K562 (cell line): ENCODE measurements around the gene FBXW8. TPM values are rescaled to one million over a fixed set of nuclear protein-coding genes. Genes with fewer than 3 reads are reported as not detected.

Experiments used
- ATAC-seq: fragments of 200-7000 bp; cut with Tn5 transposase; 3 replicates; pipeline ENCODE4 v1.9.1; 2020; ENCODE audit warnings: moderate library complexity
- BruUV-seq: library from RNA; stranded (reverse); fragments of 400-500 nt; replicated peaks from 2 replicates; lab custom pipeline; 2021; lab: Mats Ljungman, UMichigan
- CTCF ChIA-PET: fragments of 300-600 bp; formaldehyde crosslinking; extraction: SDS; loops from one replicate; lab custom pipeline; 2021; ENCODE audit warnings: low intra/inter-chr PET ratio; lab: Yijun Ruan, JAX
- POLR2A ChIA-PET: fragments of 300-600, 350-650 bp; sonication (Branson Sonifier 250); formaldehyde crosslinking; extraction: SDS; loops from one replicate; lab custom pipeline; 2021; ENCODE audit warnings: antibody characterized with exemption, inconsistent platforms; lab: Yijun Ruan, JAX
- DNase-seq, 4 experiments: peaks; one replicate each; pipeline versions ENCODE4 v3.0.0 to v3.0.0-alpha.2; 2011 to 2018; ENCODE audit warnings: low spot score in 3 of 4, mixed read lengths in 3 of 4; ENCODE audit errors: extremely low read depth in 1 of 4
- FAIRE-seq: peaks from 2 replicates; lab custom pipeline; 2011; peaks lifted over from hg19 to GRCh38; lab: Jason Lieb, UNC
- H2AFZ ChIP-seq: 2 replicates; pipeline ENCODE4 v1.6.0; 2011; ENCODE audit warnings: low read depth, low read length, control low read depth, inconsistent platforms
- H3K27ac ChIP-seq: fragments of 200-600 bp; 3 replicates; pipeline ENCODE4 v1.8.0; 2011; ENCODE audit warnings: low read depth, mild to moderate bottlenecking, control low read depth, inconsistent platforms, low read length, moderate library complexity, mixed read lengths; ENCODE audit errors: extremely low read depth
- H3K27me3 ChIP-seq, 2 experiments: fragments of 300-600 bp in 1 of 2; 2 replicates in 1 of 2; 3 replicates in 1 of 2; pipeline versions ENCODE4 v1.6.0 to v1.8.0; 2011; ENCODE audit warnings: inconsistent platforms in 2 of 2, low read length in 2 of 2, mild to moderate bottlenecking in 1 of 2, mixed read lengths in 1 of 2, moderate library complexity in 1 of 2; ENCODE audit not compliant: control insufficient read depth in 2 of 2, insufficient read depth in 2 of 2
- H3K36me3 ChIP-seq: fragments of 300-600 bp; 3 replicates; pipeline ENCODE4 v1.8.0; 2011; ENCODE audit warnings: mild to moderate bottlenecking, low read length, inconsistent platforms; ENCODE audit not compliant: control insufficient read depth, insufficient read depth
- H3K4me1 ChIP-seq, 2 experiments: fragments of 200-600 bp in 1 of 2; replicated peaks in 1 of 2; 2 replicates in 1 of 2; 3 replicates in 1 of 2; pipeline versions ENCODE4 v1.5.1 to v1.8.0; 2011; ENCODE audit warnings: inconsistent platforms in 2 of 2, low read length in 2 of 2, mild to moderate bottlenecking in 1 of 2, mixed read lengths in 1 of 2, moderate library complexity in 1 of 2; ENCODE audit not compliant: control insufficient read depth in 2 of 2, insufficient read depth in 2 of 2
- H3K4me2 ChIP-seq: 2 replicates; pipeline ENCODE4 v1.6.1; 2011; ENCODE audit warnings: low read length, control low read depth, inconsistent platforms, mixed read lengths; ENCODE audit not compliant: insufficient read depth
- H3K4me3 ChIP-seq: fragments of 200-600 bp; sonication (generic), shearing (Covaris generic); 2 replicates; pipeline ENCODE4 v1.5.1; 2016; ENCODE audit warnings: control low read depth, inconsistent platforms
- H3K79me2 ChIP-seq: fragments of 200-600 bp; 3 replicates; pipeline ENCODE4 v1.8.0; 2011; ENCODE audit warnings: low read length, inconsistent platforms; ENCODE audit not compliant: control insufficient read depth, insufficient read depth
- H3K9ac ChIP-seq, 2 experiments: 2 replicates each; pipeline versions ENCODE4 v1.6.0 to v1.6.1; 2011; ENCODE audit warnings: low read depth in 2 of 2, low read length in 2 of 2, control low read depth in 1 of 2, inconsistent platforms in 1 of 2, mild to moderate bottlenecking in 1 of 2, mixed read lengths in 1 of 2; ENCODE audit not compliant: insufficient read depth in 1 of 2
- H3K9me1 ChIP-seq: one replicate; pipeline ENCODE4 v1.6.0; 2011; ENCODE audit warnings: inconsistent platforms, mild to moderate bottlenecking, low read length, moderate library complexity; ENCODE audit not compliant: control insufficient read depth, insufficient read depth
- H3K9me3 ChIP-seq: replicated peaks from 2 replicates; pipeline ENCODE4 v1.5.1; 2011; ENCODE audit warnings: low read depth, low read length, inconsistent platforms; ENCODE audit not compliant: control insufficient read depth, insufficient read depth
- H4K20me1 ChIP-seq: replicated peaks from 2 replicates; pipeline ENCODE4 v1.6.1; 2011; ENCODE audit warnings: low read length, inconsistent platforms, mixed read lengths; ENCODE audit not compliant: control insufficient read depth, insufficient read depth
- CCNT2 ChIP-seq: IDR thresholded peaks from 2 replicates; pipeline ENCODE4 v1.6.1; 2011; ENCODE audit warnings: borderline replicate concordance, low read depth, mild to moderate bottlenecking, moderate library complexity, mixed read lengths, low read length; ENCODE audit not compliant: insufficient read length; ENCODE audit errors: extremely low read depth
- CSDE1 ChIP-seq, 2 experiments: fragments of 450-650 bp; IDR thresholded peaks; 2 replicates each; pipeline ENCODE4 v1.6.1; 2016; ENCODE audit warnings: mild to moderate bottlenecking in 1 of 2
- E2F3 ChIP-seq: fragments of 250-450 bp; sonication (Bioruptor Pico); IDR thresholded peaks from 2 replicates; pipeline ENCODE4 v1.4.0; 2020; ENCODE audit warnings: mild to moderate bottlenecking
- ELF1 ChIP-seq: fragments of 200-800 bp; sonication (Bioruptor generic); IDR thresholded peaks from 2 replicates; pipeline ENCODE4 v1.6.1; 2016; ENCODE audit warnings: missing genetic modification characterization, missing compliant biosample characterization
- MCM2 ChIP-seq: fragments of 450-650 bp; IDR thresholded peaks from 2 replicates; pipeline ENCODE4 v1.6.1; 2017; ENCODE audit warnings: low read depth, mild to moderate bottlenecking
- POLR2G ChIP-seq: fragments of 200-400 bp; formaldehyde crosslinking; IDR thresholded peaks from 2 replicates; pipeline ENCODE4 v1.6.1; 2017; ENCODE audit warnings: low read depth, mild to moderate bottlenecking, antibody characterized with exemption, low read length, moderate library complexity
- ZNF174 ChIP-seq: fragments of 250-450 bp; sonication (Bioruptor Pico); IDR thresholded peaks from 2 replicates; pipeline ENCODE4 v1.4.0; 2020; ENCODE audit warnings: mild to moderate bottlenecking
- WGBS: fragments of 100-300 bp; shearing (Covaris generic); methylation state at CpG from one replicate; pipeline ENCODE4 v1.1.6; 2016; ENCODE audit warnings: low coverage, mixed read lengths; ENCODE audit not compliant: insufficient coverage; ENCODE audit errors: missing lambda C conversion rate; 5-methylcytosine and 5-hydroxymethylcytosine counted together
- in situ Hi-C: fragments of 300-500 bp; cut with MboI; formaldehyde crosslinking; loops from 4 replicates; pipeline ENCODE4 v1.15.0; 2018; ENCODE audit warnings: inconsistent platforms, mixed read lengths
- intact Hi-C: fragments of 100-400 bp; cut with micrococcal nuclease; formaldehyde crosslinking; loops from 2 replicates; pipeline ENCODE4 v1.14.2; 2022
- polyA plus RNA-seq, 8 experiments: library from polyadenylated mRNA; depleted of rRNA in 4 of 8; stranded (reverse) in 5 of 8; unstranded in 3 of 8; fragments of >200 nt; fragmentation: Nextera tagmentation in 2 of 8; fragmentation: Illumina TruSeq in 1 of 8; extraction: Ambion mirVana in 2 of 8; extraction: Trizol in 1 of 8; gene quantifications; 2 replicates each; pipeline versions ENCODE4 v1.2.1 to v1.2.3, GENCODE V29; 2011 to 2014; ENCODE audit warnings: inconsistent platforms in 1 of 8, missing spikeins in 1 of 8
- total RNA-seq, 7 experiments: library from RNA; depleted of rRNA in 6 of 7; stranded (reverse); fragments of >200 nt in 6 of 7; fragmentation: Illumina TruSeq in 2 of 7; extraction: Trizol in 2 of 7; gene quantifications; 2 replicates each; pipeline versions ENCODE4 v1.2.1 to v1.2.3, GENCODE V29; 2011 to 2021; ENCODE audit warnings: low replicate concordance in 1 of 7
- TF ChIP-seq, protein P1 (sequence below): sonication (generic); formaldehyde crosslinking; IDR thresholded peaks from 2 replicates; pipeline ENCODE4 v1.8.1; 2023; ENCODE audit warnings: mild to moderate bottlenecking, missing genetic modification reagents
- TF ChIP-seq, protein P2 (sequence below): fragments of 450-650 bp; formaldehyde crosslinking; IDR thresholded peaks from 2 replicates; pipeline ENCODE4 v1.4.0; 2020; ENCODE audit warnings: mild to moderate bottlenecking, moderate library complexity
- TF ChIP-seq, protein P3 (sequence below): sonication (generic); formaldehyde crosslinking; IDR thresholded peaks from 2 replicates; pipeline ENCODE4 v1.8.0; 2022; ENCODE audit warnings: mild to moderate bottlenecking, missing genetic modification reagents

The FBXW8 gene
- total and polyA plus RNA-seq, 9 of the 15 experiments (the other 6 are each of a cell fraction or from before 2014, with no cell fraction given): 0.58 to 8.3 (median 4.4) TPM

DNA sequence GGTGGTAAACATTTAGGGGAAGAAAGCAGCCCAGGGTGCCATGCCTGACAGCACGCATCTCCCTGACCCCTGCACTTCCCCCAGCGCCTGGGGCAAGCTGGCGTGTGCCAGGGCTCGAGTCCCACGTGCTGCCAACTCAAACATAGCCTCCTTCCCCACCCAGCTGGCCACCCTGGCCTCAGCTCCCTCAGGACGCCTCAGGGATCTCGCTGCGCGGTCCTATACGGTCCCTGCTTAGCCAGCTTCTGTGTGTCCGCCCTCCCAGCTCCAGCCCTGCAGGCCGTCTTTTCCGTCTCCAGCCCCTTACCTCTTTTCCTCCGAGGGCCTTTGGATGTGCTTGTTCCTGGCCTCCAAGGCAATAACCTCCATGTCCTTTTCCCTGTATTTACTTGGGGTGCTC lies 117.5 kb downstream of the FBXW8 start:
- intact Hi-C loops (no loop called here), in situ Hi-C loops (no loop called here)
- FAIRE-seq (no peak), ATAC-seq (no peak), DNase-seq (no peak)
- H3K27me3 ChIP-seq: no peaks in the 10 kb centered on the region
- no peak for TF ChIP-seq E2F3
- TF ChIP-seq POLR2G: peak; percentile 28; the same call in 1 of the 2 replicates
- H3K4me2 ChIP-seq: no peak overlapping the region
- no peaks in the 10 kb centered on the region for H3K9me3 ChIP-seq
- no peaks in the 10 kb centered on the region for H4K20me1 ChIP-seq
- peaks cover 32% of the 10 kb centered on the region for H3K36me3 ChIP-seq
- ChIA-PET POLR2A (interaction anchor here (0.6 to 0.8 kb wide), 2 partner anchors 9 to 66 kb away, joined by 4 to 6 read pairs; no protein-coding TSS in a partner anchor), CTCF (no interaction called here)
- H3K9ac ChIP-seq: peak overlapping the region in 1 of 2 experiments; percentile 50; a peak in 2 of 4 replicates
- H3K79me2 ChIP-seq: no peaks in the 10 kb centered on the region
- no peak overlapping the region for H2AFZ ChIP-seq
- no peak overlapping the region for H3K4me3 ChIP-seq
- H3K9me1 ChIP-seq: peaks cover 8% of the 10 kb centered on the region
- 67% methylated on average over 14 of the region's 14 CpGs for WGBS
- H3K4me1 ChIP-seq: peaks cover 4 to 22% of the 10 kb centered on the region in 2 experiments; a peak in 4 of 5 replicates
- no peak overlapping the region for H3K27ac ChIP-seq
- BruUV-seq: no TSS peak

DNA sequence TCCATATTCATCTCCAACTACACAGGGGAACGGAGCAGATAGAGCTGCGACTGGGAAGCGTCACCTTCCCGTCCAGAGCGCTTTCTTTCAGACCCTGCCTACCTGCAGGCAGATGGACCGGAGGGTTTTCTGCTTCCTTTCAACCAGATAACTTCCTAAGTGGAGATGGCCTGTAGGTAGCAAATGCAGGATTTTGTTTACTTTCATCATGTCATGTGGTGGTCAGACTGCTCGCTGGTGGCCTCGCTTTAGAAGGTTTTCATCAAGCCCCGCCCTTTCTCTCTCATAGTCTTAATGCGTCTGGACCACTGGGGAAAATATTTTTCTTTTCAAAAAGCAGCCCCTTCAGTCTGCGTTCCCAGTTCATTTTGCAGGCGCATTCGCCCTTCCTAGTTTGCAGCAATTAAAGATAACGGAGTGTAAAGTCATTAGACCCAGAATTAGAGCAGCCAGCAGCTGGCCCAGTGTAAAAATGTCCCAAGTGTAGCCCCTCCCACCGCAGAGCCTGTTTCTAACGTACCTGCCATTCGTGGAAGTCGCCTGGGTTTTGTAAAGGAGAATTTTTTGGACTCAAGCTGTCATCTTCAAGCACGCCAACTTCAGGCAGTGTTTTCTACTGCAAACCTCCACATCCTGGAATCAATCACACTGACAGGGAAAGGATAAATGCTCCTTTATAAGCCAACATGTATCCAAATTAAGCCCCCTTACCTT lies 119.6 kb downstream of the FBXW8 start:
- in situ Hi-C loops: no loop called here
- Histone ChIP-seq H3K9ac (no peak overlapping the region), H3K27me3 (no peaks in the 10 kb centered on the region), H4K20me1 (no peaks in the 10 kb centered on the region), H3K79me2 (no peaks in the 10 kb centered on the region), H3K9me3 (no peaks in the 10 kb centered on the region), H3K4me2 (no peak overlapping the region), H2AFZ (no peak overlapping the region), H3K4me3 (no peak overlapping the region), H3K9me1 (peaks cover 8% of the 10 kb centered on the region), H3K27ac (no peak overlapping the region), H3K4me1 (peaks cover 12 to 35% of the 10 kb centered on the region in 2 experiments; a peak in 4 of 5 replicates), H3K36me3 (peaks cover 15% of the 10 kb centered on the region)
- no TSS peak for BruUV-seq
- intact Hi-C loops: no loop called here
- 76% methylated on average over 18 of the region's 19 CpGs for WGBS
- DNase-seq (no peak), ATAC-seq (no peak), FAIRE-seq (no peak)
- POLR2A ChIA-PET: interaction anchor here (0.6 to 1.1 kb wide), 2 partner anchors 12 to 89 kb away, joined by 3 to 4 read pairs; no protein-coding TSS in a partner anchor
- CTCF ChIA-PET: no interaction called here
- no peak for TF ChIP-seq CSDE1 (IDR thresholded peaks at IDR 0.05)
- TF ChIP-seq ELF1 (tag): no peak
- TF ChIP-seq, protein P1, sequence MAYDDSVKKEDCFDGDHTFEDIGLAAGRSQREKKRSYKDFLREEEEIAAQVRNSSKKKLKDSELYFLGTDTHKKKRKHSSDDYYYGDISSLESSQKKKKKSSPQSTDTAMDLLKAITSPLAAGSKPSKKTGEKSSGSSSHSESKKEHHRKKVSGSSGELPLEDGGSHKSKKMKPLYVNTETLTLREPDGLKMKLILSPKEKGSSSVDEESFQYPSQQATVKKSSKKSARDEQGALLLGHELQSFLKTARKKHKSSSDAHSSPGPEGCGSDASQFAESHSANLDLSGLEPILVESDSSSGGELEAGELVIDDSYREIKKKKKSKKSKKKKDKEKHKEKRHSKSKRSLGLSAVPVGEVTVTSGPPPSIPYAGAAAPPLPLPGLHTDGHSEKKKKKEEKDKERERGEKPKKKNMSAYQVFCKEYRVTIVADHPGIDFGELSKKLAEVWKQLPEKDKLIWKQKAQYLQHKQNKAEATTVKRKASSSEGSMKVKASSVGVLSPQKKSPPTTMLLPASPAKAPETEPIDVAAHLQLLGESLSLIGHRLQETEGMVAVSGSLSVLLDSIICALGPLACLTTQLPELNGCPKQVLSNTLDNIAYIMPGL (CRISPR knock-in tag): no peak
- no peak for TF ChIP-seq ZNF174 (CRISPR knock-in tag)
- TF ChIP-seq CCNT2: no peak
- no peak for TF ChIP-seq MCM2
- TF ChIP-seq, protein P2, sequence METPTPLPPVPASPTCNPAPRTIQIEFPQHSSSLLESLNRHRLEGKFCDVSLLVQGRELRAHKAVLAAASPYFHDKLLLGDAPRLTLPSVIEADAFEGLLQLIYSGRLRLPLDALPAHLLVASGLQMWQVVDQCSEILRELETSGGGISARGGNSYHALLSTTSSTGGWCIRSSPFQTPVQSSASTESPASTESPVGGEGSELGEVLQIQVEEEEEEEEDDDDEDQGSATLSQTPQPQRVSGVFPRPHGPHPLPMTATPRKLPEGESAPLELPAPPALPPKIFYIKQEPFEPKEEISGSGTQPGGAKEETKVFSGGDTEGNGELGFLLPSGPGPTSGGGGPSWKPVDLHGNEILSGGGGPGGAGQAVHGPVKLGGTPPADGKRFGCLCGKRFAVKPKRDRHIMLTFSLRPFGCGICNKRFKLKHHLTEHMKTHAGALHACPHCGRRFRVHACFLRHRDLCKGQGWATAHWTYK: no peak
- TF ChIP-seq, protein P3, sequence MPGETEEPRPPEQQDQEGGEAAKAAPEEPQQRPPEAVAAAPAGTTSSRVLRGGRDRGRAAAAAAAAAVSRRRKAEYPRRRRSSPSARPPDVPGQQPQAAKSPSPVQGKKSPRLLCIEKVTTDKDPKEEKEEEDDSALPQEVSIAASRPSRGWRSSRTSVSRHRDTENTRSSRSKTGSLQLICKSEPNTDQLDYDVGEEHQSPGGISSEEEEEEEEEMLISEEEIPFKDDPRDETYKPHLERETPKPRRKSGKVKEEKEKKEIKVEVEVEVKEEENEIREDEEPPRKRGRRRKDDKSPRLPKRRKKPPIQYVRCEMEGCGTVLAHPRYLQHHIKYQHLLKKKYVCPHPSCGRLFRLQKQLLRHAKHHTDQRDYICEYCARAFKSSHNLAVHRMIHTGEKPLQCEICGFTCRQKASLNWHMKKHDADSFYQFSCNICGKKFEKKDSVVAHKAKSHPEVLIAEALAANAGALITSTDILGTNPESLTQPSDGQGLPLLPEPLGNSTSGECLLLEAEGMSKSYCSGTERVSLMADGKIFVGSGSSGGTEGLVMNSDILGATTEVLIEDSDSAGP (CRISPR knock-in tag): no peak
